GM18951 (cell line): ENCODE data around the gene ACSBG1.

ENCODE experiments used
- POLR2A ChIP-seq: IDR thresholded peaks from 4 replicates; pipeline ENCODE4 v1.6.1; 2011; ENCODE audit warnings: mild to moderate bottlenecking; ENCODE audit not compliant: insufficient read length, insufficient read depth; ENCODE audit errors: extremely low read depth
- in situ Hi-C: fragments of 300-500 bp; cut with MboI; formaldehyde crosslinking; loops from one replicate; pipeline ENCODE4 v1.12.0; 2022; ENCODE audit warnings: low sequenced_read_pairs, mixed read lengths, inconsistent platforms; ENCODE audit not compliant: unreplicated experiment

The ACSBG1 gene

GRCh38 chr15:78244101-78244500 is 9.7 kb upstream of the ACSBG1 start:
- no peak for TF ChIP-seq POLR2A

GRCh38 chr15:78243491-78243941 is 9.2 kb upstream of the ACSBG1 start:
- in situ Hi-C loops, result loop anchor here (10.0 to 25.0 kb wide), 2 partner anchors 281 to 449 kb away; no protein-coding TSS in a partner anchor
- TF ChIP-seq POLR2A, result no peak

More at GRCh38 chr15:78244101-78244500, 9.7 kb upstream of the ACSBG1 start:
- in situ Hi-C loops, result loop anchor here (10.0 to 25.0 kb wide), 2 partner anchors 282 to 449 kb away; no protein-coding TSS in a partner anchor

- in situ Hi-C loops, result loop anchor here (10.0 to 25.0 kb wide), 2 partner anchors 281 to 448 kb away; no protein-coding TSS in a partner anchor
- TF ChIP-seq POLR2A, result no peak
Measured at GRCh38 chr15:78243058-78243457, 8.7 kb upstream of the ACSBG1 start.

- in situ Hi-C loops, result loop anchor here (10.0 to 25.0 kb wide), 2 partner anchors 280 to 447 kb away; no protein-coding TSS in a partner anchor
- TF ChIP-seq POLR2A, result no peak
Measured at GRCh38 chr15:78242128-78242527, 7.8 kb upstream of the ACSBG1 start.

GRCh38 chr15:78241017-78241416 is 6.7 kb upstream of the ACSBG1 start:
- in situ Hi-C loops, result loop anchor here (10.0 to 25.0 kb wide), 2 partner anchors 279 to 446 kb away; no protein-coding TSS in a partner anchor
- TF ChIP-seq POLR2A, result no peak

- in situ Hi-C loops, result loop anchor here (10.0 to 25.0 kb wide), 3 partner anchors 125 to 445 kb away; no protein-coding TSS in a partner anchor
- no peak for TF ChIP-seq POLR2A
Measured at GRCh38 chr15:78239811-78240210, 5.4 kb upstream of the ACSBG1 start.

GRCh38 chr15:78237146-78237545 is 2.8 kb upstream of the ACSBG1 start:
- no peak for TF ChIP-seq POLR2A
- in situ Hi-C loops, result loop anchor here (10.0 to 25.0 kb wide), 2 partner anchors 122 to 275 kb away; no protein-coding TSS in a partner anchor

GRCh38 chr15:78236491-78236890 is 2.1 kb upstream of the ACSBG1 start:
- in situ Hi-C loops, result loop anchor here (10.0 to 25.0 kb wide), 2 partner anchors 122 to 274 kb away; no protein-coding TSS in a partner anchor
- TF ChIP-seq POLR2A, result no peak

GRCh38 chr15:78233496-78233895 is 869 bp downstream of the ACSBG1 start:
- in situ Hi-C loops, result loop anchor here (10.0 to 25.0 kb wide), 2 partner anchors 119 to 271 kb away; no protein-coding TSS in a partner anchor
- TF ChIP-seq POLR2A, result no peak

- no peak for TF ChIP-seq POLR2A
- in situ Hi-C loops, result loop anchor here (10.0 to 25.0 kb wide), 2 partner anchors 118 to 271 kb away; no protein-coding TSS in a partner anchor
Measured at GRCh38 chr15:78232951-78233350, 1.4 kb downstream of the ACSBG1 start.

- no peak for TF ChIP-seq POLR2A
- in situ Hi-C loops, result loop anchor here (10.0 to 25.0 kb wide), 2 partner anchors 115 to 267 kb away; no protein-coding TSS in a partner anchor
Measured at GRCh38 chr15:78229431-78230406, 4.6 kb downstream of the ACSBG1 start.

GRCh38 chr15:78228356-78228996 is 5.9 kb downstream of the ACSBG1 start:
- no peak for TF ChIP-seq POLR2A
- in situ Hi-C loops, result loop anchor here (25.0 kb wide), 1 partner anchor 266 kb away; no protein-coding TSS in a partner anchor
